Measurements from ENCODE around the gene TEKT5.
"Not testable (repeated sequence)": the region's sequence is repeated elsewhere in the genome, so short reads cannot be mapped to it uniquely, and the experiment has no call there.

Gene TEKT5

GRCh38 chr16:10684511-10685151 is 10.1 kb downstream of the TEKT5 start:
- DNase-seq, result no peak

GRCh38 chr16:10683170-10683569 is 11.6 kb downstream of the TEKT5 start:
- no peak for DNase-seq

GRCh38 chr16:10682604-10683003 is 12.1 kb downstream of the TEKT5 start:
- no peak for DNase-seq

- no peak for DNase-seq
Measured at GRCh38 chr16:10681310-10682308, 13.1 kb downstream of the TEKT5 start.

GRCh38 chr16:10679921-10680320 is 14.8 kb downstream of the TEKT5 start:
- DNase-seq, result no peak

- DNase-seq, result not testable (repeated sequence)
Measured at GRCh38 chr16:10679441-10679840, 15.3 kb downstream of the TEKT5 start.

- DNase-seq, result no peak
Measured at GRCh38 chr16:10678655-10679054, 16.1 kb downstream of the TEKT5 start.

- no peak for DNase-seq
Measured at GRCh38 chr16:10676284-10676683, 18.4 kb downstream of the TEKT5 start.

- DNase-seq, result no peak
Measured at GRCh38 chr16:10675861-10676260, 18.9 kb downstream of the TEKT5 start.

- no peak for DNase-seq
Measured at GRCh38 chr16:10675216-10675615, 19.5 kb downstream of the TEKT5 start.

- no peak for DNase-seq
Measured at GRCh38 chr16:10671729-10672128, 23.0 kb downstream of the TEKT5 start.

- DNase-seq, result no peak
Measured at GRCh38 chr16:10669791-10670190, 24.9 kb downstream of the TEKT5 start.

- no peak for DNase-seq
Measured at GRCh38 chr16:10668322-10669045, 26.2 kb downstream of the TEKT5 start.

- no peak for DNase-seq
Measured at GRCh38 chr16:10667239-10667638, 27.5 kb downstream of the TEKT5 start.

- no peak for DNase-seq
Measured at GRCh38 chr16:10666291-10666690, 28.4 kb downstream of the TEKT5 start.

GRCh38 chr16:10665166-10665565 is 29.6 kb downstream of the TEKT5 start:
- no peak for DNase-seq

GRCh38 chr16:10664720-10665126 is 30.0 kb downstream of the TEKT5 start:
- no peak for DNase-seq

- DNase-seq, result no peak
Measured at GRCh38 chr16:10663744-10664143, 31.0 kb downstream of the TEKT5 start.

- no peak for DNase-seq
Measured at GRCh38 chr16:10663146-10663545, 31.6 kb downstream of the TEKT5 start.

GRCh38 chr16:10662212-10662611 is 32.5 kb downstream of the TEKT5 start:
- DNase-seq, result no peak

GRCh38 chr16:10661737-10662136 is 33.0 kb downstream of the TEKT5 start:
- DNase-seq, result no peak

- no peak for DNase-seq
Measured at GRCh38 chr16:10660950-10661635, 33.6 kb downstream of the TEKT5 start.

GRCh38 chr16:10658943-10659342 is 35.8 kb downstream of the TEKT5 start:
- DNase-seq, result no peak
